OCI-LY3 (cell line): Measurements from ENCODE around the gene DNAJC1.

ENCODE experiments used
- H2AFZ ChIP-seq: fragments of 200-600, 300-600 bp; shearing (Covaris generic); 2 replicates; pipeline ENCODE4 v1.6.0; 2014; ENCODE audit warnings: antibody characterized with exemption, low read depth, low read length
- H3K27ac ChIP-seq: fragments of 200-600, 300-600 bp; sonication (generic); 2 replicates; pipeline ENCODE4 v1.5.1; 2014; ENCODE audit warnings: mild to moderate bottlenecking, low read length, moderate library complexity, mixed read lengths
- H3K27me3 ChIP-seq: fragments of 200-600, 300-600 bp; sonication (generic); 2 replicates; pipeline ENCODE4 v1.6.1; 2014; ENCODE audit warnings: low read depth, low read length, mixed read lengths
- H3K36me3 ChIP-seq: fragments of 200-600, 300-600 bp; sonication (generic); replicated peaks from 2 replicates; pipeline ENCODE3; 2014; ENCODE audit warnings: low read depth, low read length, mixed read lengths
- H3K4me1 ChIP-seq: fragments of 300-600, 200-600 bp; sonication (generic); 2 replicates; pipeline ENCODE4 v1.6.1; 2014; ENCODE audit warnings: low read length, mixed read lengths
- H3K4me2 ChIP-seq: fragments of 200-600, 300-600 bp; sonication (generic); 2 replicates; pipeline ENCODE4 v1.6.1; 2014; ENCODE audit warnings: low read length, mixed read lengths
- H3K4me3 ChIP-seq: fragments of 300-600, 200-600 bp; sonication (generic); 2 replicates; pipeline ENCODE4 v1.5.1; 2014; ENCODE audit warnings: antibody characterized with exemption, mild to moderate bottlenecking, low read length, moderate library complexity
- H3K79me2 ChIP-seq: fragments of 300-600, 200-600 bp; shearing (Covaris generic); 2 replicates; pipeline ENCODE4 v1.6.1; 2014; ENCODE audit warnings: mild to moderate bottlenecking, low read length, mixed read lengths
- H3K9ac ChIP-seq: fragments of 300-600, 200-600 bp; shearing (Covaris generic); 2 replicates; pipeline ENCODE4 v1.6.0; 2014; ENCODE audit warnings: mild to moderate bottlenecking, low read length, moderate library complexity
- H3K9me3 ChIP-seq: fragments of 200-600, 300-600 bp; shearing (Covaris generic); 2 replicates; pipeline ENCODE4 v1.6.1; 2014; ENCODE audit warnings: low read length, mixed read lengths; ENCODE audit not compliant: insufficient read depth
- H4K20me1 ChIP-seq: fragments of 200-600, 300-600 bp; sonication (generic); 2 replicates; pipeline ENCODE4 v1.6.1; 2016; ENCODE audit warnings: low read length, mixed read lengths; ENCODE audit not compliant: insufficient read depth
- CTCF ChIP-seq: fragments of 200-600, 300-600 bp; sonication (generic); IDR thresholded peaks from 2 replicates; pipeline ENCODE4 v1.5.1; 2014; ENCODE audit warnings: antibody characterized with exemption, low read length, low read depth
- EZH2phosphoT487 ChIP-seq: fragments of 200-600 bp; shearing (Covaris generic); IDR thresholded peaks from 2 replicates; pipeline ENCODE4 v1.6.1; 2018; ENCODE audit warnings: antibody characterized with exemption, mixed run types, low read depth

The DNAJC1 gene

GRCh38 chr10:21715531-21716195 lies 287.9 kb downstream of the DNAJC1 start:
- Histone ChIP-seq H3K36me3 (no peaks in the 10 kb centered on the region), H3K27ac (no peak overlapping the region), H3K4me2 (no peak overlapping the region)

GRCh38 chr10:21712975-21713374 lies 290.6 kb downstream of the DNAJC1 start:
- Histone ChIP-seq H3K9ac (no peak overlapping the region), H3K4me3 (no peak overlapping the region), H3K4me1 (peaks cover 19% of the 10 kb centered on the region), H2AFZ (no peak overlapping the region), H3K4me2 (no peak overlapping the region), H3K27ac (no peak overlapping the region), H3K27me3 (no peaks in the 10 kb centered on the region), H4K20me1 (no peaks in the 10 kb centered on the region), H3K9me3 (no peaks in the 10 kb centered on the region), H3K36me3 (no peaks in the 10 kb centered on the region), H3K79me2 (peaks cover 7% of the 10 kb centered on the region; the same call in 1 of the 2 replicates)
- TF ChIP-seq CTCF (no peak), EZH2phosphoT487 (no peak)

More at GRCh38 chr10:21715531-21716195, 287.9 kb downstream of the DNAJC1 start:
- no peaks in the 10 kb centered on the region for H3K9me3 ChIP-seq
- peaks cover 7% of the 10 kb centered on the region; the same call in 1 of the 2 replicates for H3K79me2 ChIP-seq
- no peak overlapping the region for H3K9ac ChIP-seq
- H3K4me3 ChIP-seq = no peak overlapping the region
- no peaks in the 10 kb centered on the region for H4K20me1 ChIP-seq
- peaks cover 22% of the 10 kb centered on the region for H3K4me1 ChIP-seq
- H3K27me3 ChIP-seq = no peaks in the 10 kb centered on the region
- no peak overlapping the region for H2AFZ ChIP-seq
- TF ChIP-seq CTCF = no peak
- TF ChIP-seq EZH2phosphoT487 = no peak

GRCh38 chr10:21707498-21707897 lies 296.0 kb downstream of the DNAJC1 start:
- Histone ChIP-seq H3K79me2 (peaks cover 15% of the 10 kb centered on the region; the same call in 1 of the 2 replicates), H3K4me2 (no peak overlapping the region)
- TF ChIP-seq CTCF = no peak
- no peak for TF ChIP-seq EZH2phosphoT487

More at GRCh38 chr10:21707498-21707897, 296.0 kb downstream of the DNAJC1 start:
- Histone ChIP-seq H3K9me3 (no peaks in the 10 kb centered on the region), H3K9ac (no peak overlapping the region), H3K4me3 (no peak overlapping the region), H3K27ac (no peak overlapping the region), H2AFZ (no peak overlapping the region), H4K20me1 (no peaks in the 10 kb centered on the region), H3K27me3 (no peaks in the 10 kb centered on the region), H3K36me3 (no peaks in the 10 kb centered on the region), H3K4me1 (peaks cover 19% of the 10 kb centered on the region)
